Gastroesophageal sphincter (tissue), 3 donors: Measurements from ENCODE around the gene JAML.

Experiments
- POLR2A ChIP-seq, 2 donors: fragments of 450-650 bp; IDR thresholded peaks; one replicate each; pipeline ENCODE4 v1.6.1; 2017; ENCODE audit warnings: antibody characterized with exemption in 2 of 2, mild to moderate bottlenecking in 2 of 2, moderate library complexity in 1 of 2
- POLR2AphosphoS5 ChIP-seq: sonication (generic); formaldehyde crosslinking; IDR thresholded peaks from one replicate; pipeline ENCODE4 v1.6.1; 2017; ENCODE audit warnings: antibody characterized with exemption
- TF ChIP-seq, protein P1 (sequence below), 4 experiments: fragments of 200-600 bp in 2 of 4; fragments of 450-650 bp in 2 of 4; sonication (generic) in 1 of 4; IDR thresholded peaks; one replicate each; pipeline ENCODE4 v1.5.1; 2017 to 2019; ENCODE audit warnings: antibody characterized with exemption in 4 of 4, mild to moderate bottlenecking in 2 of 4, moderate library complexity in 2 of 4

DNA sequence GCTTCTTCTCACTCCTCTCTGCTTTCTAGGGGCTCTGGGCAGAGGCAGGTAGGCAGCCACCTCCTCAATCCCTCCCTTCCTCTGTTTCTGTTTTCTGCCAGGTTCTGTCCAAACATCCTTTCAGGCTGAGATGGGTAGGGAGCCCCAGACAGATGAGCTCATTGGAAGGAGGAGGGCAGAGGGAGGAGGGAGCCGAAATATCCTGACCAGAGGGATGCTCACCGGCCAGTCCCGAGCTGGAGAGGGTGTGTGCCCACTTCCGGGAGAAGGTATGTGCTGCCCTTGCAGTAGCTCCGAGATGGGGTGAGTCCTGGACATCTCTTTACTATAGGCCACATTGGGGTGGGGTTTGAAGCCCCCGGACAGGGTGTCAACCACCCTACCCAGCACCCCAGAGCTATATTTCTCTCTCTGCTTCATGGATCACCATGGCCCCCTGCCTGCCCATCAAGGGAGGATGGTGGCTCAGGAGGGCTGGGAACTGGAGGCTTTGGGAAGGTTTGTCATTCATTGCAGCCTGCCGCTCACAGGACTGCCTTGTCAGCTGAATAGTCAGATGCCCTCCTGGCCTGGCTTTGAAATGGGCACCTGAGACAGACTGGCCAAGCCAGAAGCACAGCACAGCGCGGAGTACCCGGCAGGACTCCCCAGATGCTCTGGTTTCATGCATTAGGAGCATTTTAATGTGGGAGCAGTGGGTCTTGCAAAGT is 67.5 kb downstream of the JAML start:
- TF ChIP-seq, protein P1, sequence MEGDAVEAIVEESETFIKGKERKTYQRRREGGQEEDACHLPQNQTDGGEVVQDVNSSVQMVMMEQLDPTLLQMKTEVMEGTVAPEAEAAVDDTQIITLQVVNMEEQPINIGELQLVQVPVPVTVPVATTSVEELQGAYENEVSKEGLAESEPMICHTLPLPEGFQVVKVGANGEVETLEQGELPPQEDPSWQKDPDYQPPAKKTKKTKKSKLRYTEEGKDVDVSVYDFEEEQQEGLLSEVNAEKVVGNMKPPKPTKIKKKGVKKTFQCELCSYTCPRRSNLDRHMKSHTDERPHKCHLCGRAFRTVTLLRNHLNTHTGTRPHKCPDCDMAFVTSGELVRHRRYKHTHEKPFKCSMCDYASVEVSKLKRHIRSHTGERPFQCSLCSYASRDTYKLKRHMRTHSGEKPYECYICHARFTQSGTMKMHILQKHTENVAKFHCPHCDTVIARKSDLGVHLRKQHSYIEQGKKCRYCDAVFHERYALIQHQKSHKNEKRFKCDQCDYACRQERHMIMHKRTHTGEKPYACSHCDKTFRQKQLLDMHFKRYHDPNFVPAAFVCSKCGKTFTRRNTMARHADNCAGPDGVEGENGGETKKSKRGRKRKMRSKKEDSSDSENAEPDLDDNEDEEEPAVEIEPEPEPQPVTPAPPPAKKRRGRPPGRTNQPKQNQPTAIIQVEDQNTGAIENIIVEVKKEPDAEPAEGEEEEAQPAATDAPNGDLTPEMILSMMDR (IDR thresholded peaks at IDR 0.05) = no peak
- TF ChIP-seq POLR2A (IDR thresholded peaks at IDR 0.05) (no peak), POLR2AphosphoS5 (no peak)
